Sigmoid colon (tissue), 4 donors: Measurements from ENCODE around the gene FOXJ1.

Experiments used
- CTCF ChIP-seq, 4 experiments: fragments of 450-650 bp in 3 of 4; fragments of 200-600 bp in 1 of 4; IDR thresholded peaks; one replicate each; pipeline ENCODE4 v1.5.1; 2016 to 2019; ENCODE audit warnings: antibody characterized with exemption in 4 of 4, mild to moderate bottlenecking in 3 of 4, moderate library complexity in 2 of 4
- EP300 ChIP-seq, 4 donors: sonication (generic); formaldehyde crosslinking; IDR thresholded peaks; one replicate each; pipeline ENCODE4 v1.6.1; 2017; ENCODE audit warnings: antibody characterized with exemption in 4 of 4
- POLR2A ChIP-seq, 2 donors: fragments of 450-650 bp; IDR thresholded peaks; one replicate each; pipeline ENCODE4 v1.6.1; 2016; ENCODE audit warnings: antibody characterized with exemption in 2 of 2, mild to moderate bottlenecking in 2 of 2, moderate library complexity in 2 of 2

- TF ChIP-seq CTCF (IDR thresholded peaks at IDR 0.05) (no peak), EP300 (IDR thresholded peaks at IDR 0.05) (no peak), POLR2A (IDR thresholded peaks at IDR 0.05) (no peak)
These were observed 38.1 kb downstream of the FOXJ1 start for GRCh38 chr17:76102944-76103273.
